KMS-11 (cell line): Measurements from ENCODE around the gene ZDHHC12.

Experiments
- H2AFZ ChIP-seq: fragments of 200-600 bp; sonication (generic); 2 replicates; pipeline ENCODE4 v1.6.1; 2016; ENCODE audit warnings: antibody characterized with exemption, mixed run types, low read depth
- H3K27ac ChIP-seq: fragments of 200-600 bp; sonication (generic); 2 replicates; pipeline ENCODE4 v1.6.1; 2016; ENCODE audit warnings: mild to moderate bottlenecking, mixed run types
- H3K27me3 ChIP-seq: fragments of 200-600 bp; sonication (generic); 2 replicates; pipeline ENCODE4 v1.6.1; 2017; ENCODE audit warnings: mild to moderate bottlenecking, low read depth, mixed run types, moderate library complexity; ENCODE audit not compliant: insufficient read depth
- H3K36me3 ChIP-seq: fragments of 200-600 bp; sonication (generic); 2 replicates; pipeline ENCODE4 v1.6.1; 2017; ENCODE audit warnings: mild to moderate bottlenecking, mixed run types; ENCODE audit not compliant: insufficient read depth
- H3K4me1 ChIP-seq: fragments of 200-600 bp; sonication (generic); 2 replicates; pipeline ENCODE4 v1.6.1; 2016; ENCODE audit warnings: mild to moderate bottlenecking, low read depth, mixed run types; ENCODE audit not compliant: poor library complexity, severe bottlenecking
- H3K4me2 ChIP-seq: fragments of 200-600 bp; sonication (generic); 2 replicates; pipeline ENCODE4 v1.7.0; 2016; ENCODE audit warnings: mild to moderate bottlenecking, mixed run types
- H3K4me3 ChIP-seq: fragments of 200-600 bp; sonication (generic); IDR thresholded peaks from 2 replicates; pipeline ENCODE4 v1.6.1; 2017; ENCODE audit warnings: low read depth, low read length, mixed read lengths; ENCODE audit not compliant: insufficient read depth
- H3K79me2 ChIP-seq: fragments of 200-600 bp; sonication (generic); 2 replicates; pipeline ENCODE4 v1.6.1; 2016; ENCODE audit warnings: low read depth, mixed run types; ENCODE audit not compliant: insufficient read depth
- H3K9ac ChIP-seq: fragments of 200-600 bp; sonication (generic); 2 replicates; pipeline ENCODE4 v1.6.1; 2016; ENCODE audit warnings: mild to moderate bottlenecking, mixed run types
- H4K20me1 ChIP-seq: fragments of 200-600 bp; sonication (generic); 2 replicates; pipeline ENCODE4 v1.6.1; 2016; ENCODE audit warnings: mild to moderate bottlenecking, mixed run types; ENCODE audit not compliant: insufficient read depth
- CTCF ChIP-seq: fragments of 200-600 bp; sonication (generic); conservative IDR thresholded peaks from 2 replicates; pipeline ENCODE4 v1.6.1; 2017; ENCODE audit warnings: low read depth, mild to moderate bottlenecking, antibody characterized with exemption, low read length, moderate library complexity, mixed read lengths

The ZDHHC12 gene

GRCh38 chr9:128713411-128713780 lies 10.5 kb downstream of the ZDHHC12 start:
- H3K27ac ChIP-seq = no peak overlapping the region
- no peaks in the 10 kb centered on the region for H3K27me3 ChIP-seq
- H3K79me2 ChIP-seq = no peaks in the 10 kb centered on the region
- no peak overlapping the region for H2AFZ ChIP-seq
- no peaks in the 10 kb centered on the region for H4K20me1 ChIP-seq
- H3K4me3 ChIP-seq = no peak overlapping the region
- H3K4me2 ChIP-seq = no peak overlapping the region
- no peak overlapping the region for H3K9ac ChIP-seq
- TF ChIP-seq CTCF = no peak
- H3K36me3 ChIP-seq = no peaks in the 10 kb centered on the region
- no peaks in the 10 kb centered on the region for H3K4me1 ChIP-seq

- no peak overlapping the region for H3K27ac ChIP-seq
- H3K4me1 ChIP-seq = no peaks in the 10 kb centered on the region
- no peak overlapping the region for H3K4me2 ChIP-seq
- no peaks in the 10 kb centered on the region for H3K27me3 ChIP-seq
- H2AFZ ChIP-seq = no peak overlapping the region
- no peak overlapping the region for H3K4me3 ChIP-seq
- H3K36me3 ChIP-seq = no peaks in the 10 kb centered on the region
- H3K9ac ChIP-seq = no peak overlapping the region
- no peak for TF ChIP-seq CTCF
- no peaks in the 10 kb centered on the region for H4K20me1 ChIP-seq
- H3K79me2 ChIP-seq = no peaks in the 10 kb centered on the region
Measured at GRCh38 chr9:128712451-128713410, 11.2 kb downstream of the ZDHHC12 start.

GRCh38 chr9:128707446-128707845 lies 16.5 kb downstream of the ZDHHC12 start:
- TF ChIP-seq CTCF = no peak
- no peak overlapping the region for H3K4me3 ChIP-seq
- no peaks in the 10 kb centered on the region for H3K79me2 ChIP-seq
- no peaks in the 10 kb centered on the region for H3K4me1 ChIP-seq
- no peaks in the 10 kb centered on the region for H3K36me3 ChIP-seq
- no peak overlapping the region for H3K27ac ChIP-seq
- H3K27me3 ChIP-seq = no peaks in the 10 kb centered on the region
- no peaks in the 10 kb centered on the region for H4K20me1 ChIP-seq
- no peak overlapping the region for H3K4me2 ChIP-seq
- H2AFZ ChIP-seq = no peak overlapping the region
- H3K9ac ChIP-seq = no peak overlapping the region

GRCh38 chr9:128706671-128707381 lies 17.1 kb downstream of the ZDHHC12 start:
- Histone ChIP-seq H3K79me2 (no peaks in the 10 kb centered on the region), H3K9ac (no peak overlapping the region), H3K27me3 (no peaks in the 10 kb centered on the region), H3K36me3 (no peaks in the 10 kb centered on the region), H3K27ac (no peak overlapping the region), H3K4me2 (no peak overlapping the region), H3K4me1 (no peaks in the 10 kb centered on the region), H2AFZ (no peak overlapping the region), H4K20me1 (no peaks in the 10 kb centered on the region), H3K4me3 (no peak overlapping the region)
- TF ChIP-seq CTCF = no peak
